ENCODE results near the gene G0S2. TPM values are rescaled to one million over a fixed set of nuclear protein-coding genes. Genes with fewer than 3 reads are reported as not detected.

G0S2 gene
- total and polyA plus RNA-seq, 10 donors, result 12.5 to 126 (median 34.9) TPM

DNA sequence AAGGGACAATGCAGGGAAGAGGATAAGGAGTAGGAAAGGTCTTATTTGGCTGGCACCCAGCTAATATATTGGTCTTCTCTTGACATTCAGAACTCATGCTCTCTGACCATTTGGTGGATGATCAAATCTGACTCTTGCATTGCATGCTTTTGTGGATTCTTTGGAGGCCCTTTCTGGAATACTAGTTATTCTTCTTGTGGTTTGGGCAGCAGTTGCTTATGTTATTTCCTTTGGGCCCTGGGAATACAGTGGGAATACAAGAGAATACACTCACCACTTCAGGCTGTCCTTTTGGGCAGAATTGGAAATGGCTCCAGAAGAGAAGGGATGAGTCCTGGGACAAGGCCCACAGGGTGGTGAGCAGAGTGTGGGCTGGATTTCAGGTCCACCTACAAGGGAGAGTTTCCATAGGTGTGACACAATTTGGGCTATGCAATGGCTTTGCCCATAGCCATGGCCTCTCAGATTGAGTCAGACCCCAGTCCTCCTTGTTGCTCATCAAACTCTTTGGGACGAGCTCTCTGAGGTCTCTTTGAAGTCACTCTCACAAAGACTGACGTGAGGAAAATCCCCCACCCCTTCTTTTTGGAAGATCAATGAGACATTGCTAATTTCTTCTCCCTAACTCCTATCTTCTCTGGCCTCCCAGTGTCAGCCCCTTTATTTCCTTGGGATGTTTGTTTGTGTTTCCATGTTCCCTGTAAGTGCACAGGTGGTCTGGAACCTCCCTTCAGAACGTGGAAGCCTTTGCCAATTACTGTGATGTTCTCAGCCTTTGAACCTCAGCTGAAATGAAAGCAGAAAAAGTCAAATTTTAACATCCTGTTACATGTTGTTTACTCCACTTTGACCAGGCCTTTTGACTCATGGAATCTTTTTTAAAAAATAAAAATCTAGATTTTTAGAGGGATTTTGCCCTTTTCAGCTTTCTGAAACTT, 48.8 kb downstream of the G0S2 start:
- Histone ChIP-seq H3K27ac (no peak overlapping the region), H3K4me1 (no peaks in the 10 kb centered on the region), H3K36me3 (no peaks in the 10 kb centered on the region), H3K9me3 (no peaks in the 10 kb centered on the region), H3K4me3 (no peak overlapping the region), H3K27me3 (replicated peaks in 1 of 7) (no peaks in the 10 kb centered on the region)
- no peak for DNase-seq
- 49 to 67% (median 61%) methylated on average over 3 of the region's 3 CpGs for WGBS, 5 donors
- TF ChIP-seq POLR2AphosphoS5 (IDR thresholded peaks at IDR 0.05) (no peak), POLR2A (IDR thresholded peaks at IDR 0.05) (no peak)
- TF ChIP-seq, protein P1, sequence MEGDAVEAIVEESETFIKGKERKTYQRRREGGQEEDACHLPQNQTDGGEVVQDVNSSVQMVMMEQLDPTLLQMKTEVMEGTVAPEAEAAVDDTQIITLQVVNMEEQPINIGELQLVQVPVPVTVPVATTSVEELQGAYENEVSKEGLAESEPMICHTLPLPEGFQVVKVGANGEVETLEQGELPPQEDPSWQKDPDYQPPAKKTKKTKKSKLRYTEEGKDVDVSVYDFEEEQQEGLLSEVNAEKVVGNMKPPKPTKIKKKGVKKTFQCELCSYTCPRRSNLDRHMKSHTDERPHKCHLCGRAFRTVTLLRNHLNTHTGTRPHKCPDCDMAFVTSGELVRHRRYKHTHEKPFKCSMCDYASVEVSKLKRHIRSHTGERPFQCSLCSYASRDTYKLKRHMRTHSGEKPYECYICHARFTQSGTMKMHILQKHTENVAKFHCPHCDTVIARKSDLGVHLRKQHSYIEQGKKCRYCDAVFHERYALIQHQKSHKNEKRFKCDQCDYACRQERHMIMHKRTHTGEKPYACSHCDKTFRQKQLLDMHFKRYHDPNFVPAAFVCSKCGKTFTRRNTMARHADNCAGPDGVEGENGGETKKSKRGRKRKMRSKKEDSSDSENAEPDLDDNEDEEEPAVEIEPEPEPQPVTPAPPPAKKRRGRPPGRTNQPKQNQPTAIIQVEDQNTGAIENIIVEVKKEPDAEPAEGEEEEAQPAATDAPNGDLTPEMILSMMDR (IDR thresholded peaks at IDR 0.05 in 8 of 11, conservative IDR thresholded peaks at IDR 0.05 in 3 of 11), result no peak
- intact Hi-C loops (cut with DNase I; ENCODE audit: low total_unique reads), result no loop called here

Other genes starting within 250 kb of the G0S2 start
- 10 to 100 TPM in 1 of 7 donors, 1 to 10 TPM in 6; 2.7 to 12.2 (median 4.7) TPM for gene CAMK1G, start 91.7 kb upstream of the G0S2 start, total RNA-seq
- 1 to 10 TPM in 1 of 3 donors, under 1 TPM in 2; 0.68 to 1.4 (median 0.76) TPM for gene CAMK1G, start 91.7 kb upstream of the G0S2 start, polyA plus RNA-seq
- gene LAMB3, start 23.0 kb upstream of the G0S2 start, total RNA-seq, result 1 to 10 TPM in 2 of 7 donors, under 1 TPM in 5; 0.43 to 3.4 (median 0.82) TPM
- gene LAMB3, start 23.0 kb upstream of the G0S2 start, polyA plus RNA-seq, result under 1 TPM; 0.54 to 0.93 (median 0.77) TPM
- gene HSD11B1, start 29.4 kb downstream of the G0S2 start, total RNA-seq, result 10 to 100 TPM in 2 of 7 donors, 1 to 10 TPM in 5; 1.8 to 14.9 (median 4.2) TPM
- gene HSD11B1, start 29.4 kb downstream of the G0S2 start, polyA plus RNA-seq, result 1 to 10 TPM; 2.6 to 3.5 (median 3.2) TPM
- 100 to 1,000 TPM in 4 of 7 donors, 10 to 100 TPM in 3; 97.7 to 134 (median 109) TPM for gene TRAF3IP3, start 80.6 kb downstream of the G0S2 start, total RNA-seq
- gene TRAF3IP3, start 80.6 kb downstream of the G0S2 start, polyA plus RNA-seq, result 100 to 1,000 TPM in 2 of 3 donors, 10 to 100 TPM in 1; 95.4 to 189 (median 107) TPM
- gene C1orf74, start 109.1 kb downstream of the G0S2 start, total RNA-seq, result 1 to 10 TPM; 1.0 to 2.7 (median 1.8) TPM
- 1 to 10 TPM in 2 of 3 donors, under 1 TPM in 1; 0.96 to 1.6 (median 1.5) TPM for gene C1orf74, start 109.1 kb downstream of the G0S2 start, polyA plus RNA-seq
- gene IRF6, start 130.7 kb downstream of the G0S2 start, total RNA-seq, result 1 to 10 TPM; 3.1 to 5.6 (median 4.0) TPM
- 1 to 10 TPM in 2 of 3 donors, under 1 TPM in 1; 0.59 to 1.6 (median 1.4) TPM for gene IRF6, start 130.7 kb downstream of the G0S2 start, polyA plus RNA-seq
- 10 to 100 TPM in 3 of 7 donors, 1 to 10 TPM in 4; 8.7 to 13.4 (median 10.0) TPM for gene UTP25, start 152.6 kb downstream of the G0S2 start, total RNA-seq
- 1 to 10 TPM; 1.8 to 3.2 (median 2.2) TPM for gene UTP25, start 152.6 kb downstream of the G0S2 start, polyA plus RNA-seq

All from spleen (tissue), 11 donors.